Upper lobe of right lung (tissue), 1 donor: ENCODE measurements around the gene C2CD2L. TPM values are rescaled to one million over a fixed set of nuclear protein-coding genes. Genes with fewer than 3 reads are reported as not detected.

Experiments
- ATAC-seq: fragments of 200-7000 bp; cut with Tn5 transposase; one replicate; pipeline ENCODE4 v1.9.1; 2020; ENCODE audit warnings: mild to moderate bottlenecking, moderate library complexity
- DNase-seq: peaks from one replicate; pipeline ENCODE4 v3.0.0-alpha.2; 2020
- H3K27ac ChIP-seq: fragments of 200-600 bp; one replicate; pipeline ENCODE4 v1.8.0; 2022
- H3K27me3 ChIP-seq: fragments of 200-600 bp; one replicate; pipeline ENCODE4 v1.8.0; 2022; ENCODE audit warnings: mild to moderate bottlenecking
- H3K36me3 ChIP-seq: fragments of 200-600 bp; one replicate; pipeline ENCODE4 v1.8.0; 2022
- H3K4me1 ChIP-seq: fragments of 200-600 bp; one replicate; pipeline ENCODE4 v1.8.0; 2022
- H3K4me3 ChIP-seq: fragments of 200-600 bp; one replicate; pipeline ENCODE4 v1.8.0; 2022; ENCODE audit warnings: mild to moderate bottlenecking
- H3K9me3 ChIP-seq: fragments of 200-600 bp; one replicate; pipeline ENCODE4 v1.8.0; 2022
- intact Hi-C: fragments of 100-400 bp; cut with DNase I; formaldehyde crosslinking; loops from one replicate; pipeline ENCODE4 v1.11.0; 2022
- total RNA-seq: library from RNA; stranded (reverse); fragmentation: NEBNext Ultra II Directional; extraction: Animal tissue kit (Norgen Biotek cat#: 25700); gene quantifications from one replicate; pipeline ENCODE4 v1.2.1, GENCODE V29; 2021
- TF ChIP-seq, protein P1 (sequence below): fragments of 200-600 bp; IDR thresholded peaks from one replicate; pipeline ENCODE4 v1.8.0; 2022; ENCODE audit warnings: antibody characterized with exemption
- donor health status: DM: no; HTN: yes; CAD: no; lungs with severe emphysema.

The C2CD2L gene
- total RNA-seq, 1 donor from 2014 or later = 20.3 TPM

- Histone ChIP-seq H3K4me3 (peak within 1 kb of the TSS; percentile 96), H3K27me3 (no peaks in the 10 kb centered on the region), H3K27ac (peak within 1 kb of the TSS; percentile 91), H3K36me3 (peaks cover 33% of the 10 kb centered on the region), H3K9me3 (no peaks in the 10 kb centered on the region), H3K4me1 (peaks cover 22% of the 10 kb centered on the region)
- ATAC-seq (peak; percentile 99), DNase-seq (peak; percentile 99)
- intact Hi-C loops = no loop called here
- TF ChIP-seq, protein P1, sequence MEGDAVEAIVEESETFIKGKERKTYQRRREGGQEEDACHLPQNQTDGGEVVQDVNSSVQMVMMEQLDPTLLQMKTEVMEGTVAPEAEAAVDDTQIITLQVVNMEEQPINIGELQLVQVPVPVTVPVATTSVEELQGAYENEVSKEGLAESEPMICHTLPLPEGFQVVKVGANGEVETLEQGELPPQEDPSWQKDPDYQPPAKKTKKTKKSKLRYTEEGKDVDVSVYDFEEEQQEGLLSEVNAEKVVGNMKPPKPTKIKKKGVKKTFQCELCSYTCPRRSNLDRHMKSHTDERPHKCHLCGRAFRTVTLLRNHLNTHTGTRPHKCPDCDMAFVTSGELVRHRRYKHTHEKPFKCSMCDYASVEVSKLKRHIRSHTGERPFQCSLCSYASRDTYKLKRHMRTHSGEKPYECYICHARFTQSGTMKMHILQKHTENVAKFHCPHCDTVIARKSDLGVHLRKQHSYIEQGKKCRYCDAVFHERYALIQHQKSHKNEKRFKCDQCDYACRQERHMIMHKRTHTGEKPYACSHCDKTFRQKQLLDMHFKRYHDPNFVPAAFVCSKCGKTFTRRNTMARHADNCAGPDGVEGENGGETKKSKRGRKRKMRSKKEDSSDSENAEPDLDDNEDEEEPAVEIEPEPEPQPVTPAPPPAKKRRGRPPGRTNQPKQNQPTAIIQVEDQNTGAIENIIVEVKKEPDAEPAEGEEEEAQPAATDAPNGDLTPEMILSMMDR = no peak
These were observed 39.5 kb upstream of the C2CD2L start, which contains the start of gene VPS11 for GRCh38 chr11:119067371-119068222. TSS of gene VPS11 (plus strand) at chr11:119067818. CDS start at chr11:119067824, 6 bp downstream.

GRCh38 chr11:119077839-119078238 lies 29.3 kb upstream of the C2CD2L start:
- TF ChIP-seq, protein P1 = no peak
- Histone ChIP-seq H3K4me3 (no peak overlapping the region), H3K4me1 (no peaks in the 10 kb centered on the region), H3K27ac (no peak overlapping the region), H3K9me3 (no peaks in the 10 kb centered on the region), H3K36me3 (peaks cover 98% of the 10 kb centered on the region), H3K27me3 (no peaks in the 10 kb centered on the region)
- intact Hi-C loops = no loop called here
- no peak for ATAC-seq
- no peak for DNase-seq

GRCh38 chr11:119078675-119079420 lies 28.3 kb upstream of the C2CD2L start:
- H3K4me1 ChIP-seq = no peaks in the 10 kb centered on the region
- no peak for ATAC-seq
- H3K27me3 ChIP-seq = no peaks in the 10 kb centered on the region
- no peak for DNase-seq
- H3K27ac ChIP-seq = no peak overlapping the region
- H3K4me3 ChIP-seq = no peak overlapping the region
- intact Hi-C loops = no loop called here
- H3K9me3 ChIP-seq = no peaks in the 10 kb centered on the region
- H3K36me3 ChIP-seq = peaks cover 91% of the 10 kb centered on the region
- TF ChIP-seq, protein P1 = no peak

GRCh38 chr11:119081682-119082260 lies 25.4 kb upstream of the C2CD2L start:
- Histone ChIP-seq H3K4me1 (peaks cover 14% of the 10 kb centered on the region), H3K9me3 (no peaks in the 10 kb centered on the region), H3K36me3 (peaks cover 64% of the 10 kb centered on the region), H3K27me3 (no peaks in the 10 kb centered on the region), H3K27ac (no peak overlapping the region), H3K4me3 (no peak overlapping the region)
- DNase-seq = no peak
- ATAC-seq = no peak
- intact Hi-C loops = no loop called here
- TF ChIP-seq, protein P1 = no peak

GRCh38 chr11:119084663-119085436 lies 22.3 kb upstream of the C2CD2L start, which contains the start of gene HMBS:
TSS of gene HMBS (plus strand) at chr11:119084881. CDS start at chr11:119085034, 153 bp downstream.
- no peaks in the 10 kb centered on the region for H3K9me3 ChIP-seq
- peaks cover 14% of the 10 kb centered on the region for H3K4me1 ChIP-seq
- peak within 1 kb of the TSS; percentile 92 for H3K27ac ChIP-seq
- peak within 1 kb of the TSS; percentile 91 for H3K4me3 ChIP-seq
- TF ChIP-seq, protein P1 = no peak
- H3K36me3 ChIP-seq = peaks cover 33% of the 10 kb centered on the region
- no peaks in the 10 kb centered on the region for H3K27me3 ChIP-seq
- intact Hi-C loops = no loop called here
- DNase-seq (peak; percentile 97), ATAC-seq (peak; percentile 98)
